H1 (cell line): ENCODE results near the gene ACTA2.

Experiments
- ATF3 ChIP-seq: IDR thresholded peaks from 2 replicates; pipeline ENCODE4 v1.6.1; 2011; ENCODE audit warnings: low read depth, mild to moderate bottlenecking, low read length; ENCODE audit not compliant: insufficient read depth
- CBX8 ChIP-seq: fragments of 300-800, 300-1000 bp; sonication (generic); IDR thresholded peaks from 2 replicates; pipeline ENCODE4 v1.7.1; 2016; ENCODE audit warnings: low read depth, low read length, borderline replicate concordance
- CHD2 ChIP-seq: IDR thresholded peaks from 2 replicates; pipeline ENCODE4 v1.6.1; 2012; ENCODE audit warnings: low read length, improper control_type of control experiment
- EZH2 ChIP-seq: fragments of 200-600 bp; sonication (generic); IDR thresholded peaks from 2 replicates; pipeline ENCODE4 v1.7.1; 2012; ENCODE audit warnings: low read depth, mild to moderate bottlenecking, moderate library complexity, low read length, inconsistent platforms; ENCODE audit not compliant: severe bottlenecking
- GABPA ChIP-seq: IDR thresholded peaks from 2 replicates; pipeline ENCODE4 v1.6.1; 2011; ENCODE audit warnings: mild to moderate bottlenecking, low read length, moderate library complexity, borderline replicate concordance; ENCODE audit not compliant: insufficient read depth
- POLR2A ChIP-seq, 2 experiments: IDR thresholded peaks; 1 replicate in 1 of 2; 2 replicates in 1 of 2; pipeline ENCODE4 v1.6.1; 2011; ENCODE audit warnings: low read depth in 2 of 2, low read length in 2 of 2, mild to moderate bottlenecking in 2 of 2; ENCODE audit errors: control extremely low read depth in 1 of 2
- POLR2AphosphoS5 ChIP-seq: IDR thresholded peaks from 2 replicates; pipeline ENCODE4 v1.6.1; 2011; ENCODE audit warnings: low read depth, low read length
- RAD21 ChIP-seq, 2 experiments: IDR thresholded peaks in 1 of 2; conservative IDR thresholded peaks in 1 of 2; 2 replicates each; pipeline ENCODE4 v1.6.1; 2011; ENCODE audit warnings: low read depth in 2 of 2, low read length in 2 of 2, improper control_type of control experiment in 1 of 2, inconsistent platforms in 1 of 2, mild to moderate bottlenecking in 1 of 2, moderate library complexity in 1 of 2
- RFX5 ChIP-seq: IDR thresholded peaks from 2 replicates; pipeline ENCODE4 v1.6.1; 2011; ENCODE audit warnings: low read depth, low read length, improper control_type of control experiment, borderline replicate concordance
- SP2 ChIP-seq: IDR thresholded peaks from 2 replicates; pipeline ENCODE4 v1.6.1; 2012; ENCODE audit warnings: mild to moderate bottlenecking, low read length, inconsistent platforms
- SUZ12 ChIP-seq: fragments of 200-600 bp; sonication (generic); IDR thresholded peaks from 2 replicates; pipeline ENCODE4 v1.6.1; 2012; ENCODE audit warnings: mild to moderate bottlenecking, inconsistent platforms, low read length, moderate library complexity, mixed read lengths
- TAF7 ChIP-seq: optimal IDR thresholded peaks from 2 replicates; pipeline ENCODE3; 2011; ENCODE audit warnings: low read depth, mild to moderate bottlenecking, inconsistent platforms, low read length, moderate library complexity, borderline replicate concordance
- TF ChIP-seq, protein P1 (sequence below), 3 experiments: IDR thresholded peaks; 1 replicate in 2 of 3; 2 replicates in 1 of 3; pipeline versions ENCODE4 v1.5.1 to v1.6.1; 2011; ENCODE audit warnings: low read length in 3 of 3, mild to moderate bottlenecking in 3 of 3, inconsistent platforms in 2 of 3, low read depth in 1 of 3, moderate library complexity in 1 of 3; ENCODE audit not compliant: insufficient read depth in 1 of 3; ENCODE audit errors: control extremely low read depth in 1 of 3
- TF ChIP-seq, protein P2 (sequence below): IDR thresholded peaks from 2 replicates; pipeline ENCODE4 v1.6.1; 2012; ENCODE audit warnings: low read length, inconsistent platforms

- TF ChIP-seq TAF7 (peak; percentile 64), GABPA (no peak), SUZ12 (no peak), CBX8 (no peak), ATF3 (no peak), RFX5 (no peak), SP2 (no peak), RAD21 (IDR thresholded peaks at IDR 0.05 in 1 of 2, conservative IDR thresholded peaks at IDR 0.05 in 1 of 2; ENCODE audit: low read depth in 2 of 2, low read length in 2 of 2) (no peak), POLR2A (IDR thresholded peaks at IDR 0.05; ENCODE audit: control extremely low read depth in 1 of 2, low read depth in 2 of 2, low read length in 2 of 2) (no peak), CHD2 (no peak), EZH2 (no peak), POLR2AphosphoS5 (no peak)
- TF ChIP-seq, protein P1, sequence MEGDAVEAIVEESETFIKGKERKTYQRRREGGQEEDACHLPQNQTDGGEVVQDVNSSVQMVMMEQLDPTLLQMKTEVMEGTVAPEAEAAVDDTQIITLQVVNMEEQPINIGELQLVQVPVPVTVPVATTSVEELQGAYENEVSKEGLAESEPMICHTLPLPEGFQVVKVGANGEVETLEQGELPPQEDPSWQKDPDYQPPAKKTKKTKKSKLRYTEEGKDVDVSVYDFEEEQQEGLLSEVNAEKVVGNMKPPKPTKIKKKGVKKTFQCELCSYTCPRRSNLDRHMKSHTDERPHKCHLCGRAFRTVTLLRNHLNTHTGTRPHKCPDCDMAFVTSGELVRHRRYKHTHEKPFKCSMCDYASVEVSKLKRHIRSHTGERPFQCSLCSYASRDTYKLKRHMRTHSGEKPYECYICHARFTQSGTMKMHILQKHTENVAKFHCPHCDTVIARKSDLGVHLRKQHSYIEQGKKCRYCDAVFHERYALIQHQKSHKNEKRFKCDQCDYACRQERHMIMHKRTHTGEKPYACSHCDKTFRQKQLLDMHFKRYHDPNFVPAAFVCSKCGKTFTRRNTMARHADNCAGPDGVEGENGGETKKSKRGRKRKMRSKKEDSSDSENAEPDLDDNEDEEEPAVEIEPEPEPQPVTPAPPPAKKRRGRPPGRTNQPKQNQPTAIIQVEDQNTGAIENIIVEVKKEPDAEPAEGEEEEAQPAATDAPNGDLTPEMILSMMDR (IDR thresholded peaks at IDR 0.05; ENCODE audit: control extremely low read depth in 1 of 3, insufficient read depth in 1 of 3, low read depth in 1 of 3, low read length in 3 of 3) = no peak
- TF ChIP-seq, protein P2, sequence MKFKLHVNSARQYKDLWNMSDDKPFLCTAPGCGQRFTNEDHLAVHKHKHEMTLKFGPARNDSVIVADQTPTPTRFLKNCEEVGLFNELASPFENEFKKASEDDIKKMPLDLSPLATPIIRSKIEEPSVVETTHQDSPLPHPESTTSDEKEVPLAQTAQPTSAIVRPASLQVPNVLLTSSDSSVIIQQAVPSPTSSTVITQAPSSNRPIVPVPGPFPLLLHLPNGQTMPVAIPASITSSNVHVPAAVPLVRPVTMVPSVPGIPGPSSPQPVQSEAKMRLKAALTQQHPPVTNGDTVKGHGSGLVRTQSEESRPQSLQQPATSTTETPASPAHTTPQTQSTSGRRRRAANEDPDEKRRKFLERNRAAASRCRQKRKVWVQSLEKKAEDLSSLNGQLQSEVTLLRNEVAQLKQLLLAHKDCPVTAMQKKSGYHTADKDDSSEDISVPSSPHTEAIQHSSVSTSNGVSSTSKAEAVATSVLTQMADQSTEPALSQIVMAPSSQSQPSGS = no peak
Measured at GRCh38 chr10:88991161-88991898, 38.8 kb upstream of the ACTA2 start.
